Suprapubic skin (tissue), 4 donors: ENCODE measurements around the gene EDC4. TPM values are rescaled to one million over a fixed set of nuclear protein-coding genes. Genes with fewer than 3 reads are reported as not detected.
"Not testable (repeated sequence)": the region's sequence is repeated elsewhere in the genome, so short reads cannot be mapped to it uniquely, and the experiment has no call there.

ENCODE experiments used
- DNase-seq, 2 donors: peaks; one replicate each; pipeline ENCODE4 v3.0.0-alpha.2; 2019; ENCODE audit warnings: low spot score in 2 of 2
- H3K27ac ChIP-seq: fragments of 200-600 bp; sonication (generic); one replicate; pipeline ENCODE4 v1.5.1; 2019
- H3K27me3 ChIP-seq: fragments of 200-600 bp; sonication (generic); one replicate; pipeline ENCODE4 v1.5.1; 2019
- H3K36me3 ChIP-seq: fragments of 200-600 bp; sonication (generic); one replicate; pipeline ENCODE4 v1.5.1; 2019
- H3K4me1 ChIP-seq: fragments of 200-600 bp; sonication (generic); one replicate; pipeline ENCODE4 v1.5.1; 2019
- H3K4me3 ChIP-seq: fragments of 200-600 bp; sonication (generic); one replicate; pipeline ENCODE4 v1.5.1; 2019; ENCODE audit warnings: mild to moderate bottlenecking
- H3K9me3 ChIP-seq: fragments of 200-600 bp; sonication (generic); one replicate; pipeline ENCODE4 v1.5.1; 2019
- CTCF ChIP-seq, 2 donors: fragments of 200-600 bp in 1 of 2; fragments of 450-650 bp in 1 of 2; sonication (generic) in 1 of 2; IDR thresholded peaks; one replicate each; pipeline ENCODE4 v1.5.1; 2016 to 2019; ENCODE audit warnings: antibody characterized with exemption in 2 of 2, mild to moderate bottlenecking in 1 of 2, moderate library complexity in 1 of 2
- EP300 ChIP-seq: sonication (generic); formaldehyde crosslinking; IDR thresholded peaks from one replicate; pipeline ENCODE4 v1.6.1; 2017; ENCODE audit warnings: antibody characterized with exemption
- POLR2A ChIP-seq, 2 donors: fragments of 450-650 bp; IDR thresholded peaks; one replicate each; pipeline ENCODE4 v1.6.1; 2017; ENCODE audit warnings: antibody characterized with exemption in 2 of 2, mild to moderate bottlenecking in 2 of 2, moderate library complexity in 2 of 2
- POLR2AphosphoS5 ChIP-seq, 3 donors: sonication (generic); formaldehyde crosslinking; IDR thresholded peaks; one replicate each; pipeline ENCODE4 v1.6.1; 2017; ENCODE audit warnings: antibody characterized with exemption in 3 of 3
- WGBS: methylation state at CpG from one replicate; pipeline ENCODE4 v1.1.5; 2018; 5-methylcytosine and 5-hydroxymethylcytosine counted together
- total RNA-seq, 4 donors: library from RNA; depleted of rRNA; stranded (reverse); fragments of >200 nt; gene quantifications; one replicate each; pipeline ENCODE4 v1.1.0, GENCODE V29; 2016

EDC4 gene
- total RNA-seq, 4 donors from 2014 or later, result 59.5 to 110 (median 68.0) TPM

- no peaks in the 10 kb centered on the region for H3K9me3 ChIP-seq
- H3K36me3 ChIP-seq, result peaks cover 48% of the 10 kb centered on the region
- 90% methylated on average over 11 of the region's 11 CpGs for WGBS
- no peak for TF ChIP-seq POLR2AphosphoS5 (IDR thresholded peaks at IDR 0.05)
- TF ChIP-seq EP300, result no peak
- no peak for TF ChIP-seq POLR2A (IDR thresholded peaks at IDR 0.05)
- no peak for TF ChIP-seq CTCF (IDR thresholded peaks at IDR 0.05)
- H3K27me3 ChIP-seq, result no peaks in the 10 kb centered on the region
- no peak for DNase-seq
- H3K4me1 ChIP-seq, result peaks cover 9% of the 10 kb centered on the region
- no peak overlapping the region for H3K4me3 ChIP-seq
- no peak overlapping the region for H3K27ac ChIP-seq
Measured at GRCh38 chr16:67907397-67908180, 34.7 kb downstream of the EDC4 start.

GRCh38 chr16:67909056-67909742 is 36.3 kb downstream of the EDC4 start:
- 87% methylated on average over 18 of the region's 36 CpGs for WGBS
- Histone ChIP-seq H3K9me3 (no peaks in the 10 kb centered on the region), H3K36me3 (peaks cover 39% of the 10 kb centered on the region), H3K27ac (no peak overlapping the region), H3K4me1 (peaks cover 9% of the 10 kb centered on the region), H3K4me3 (no peak overlapping the region), H3K27me3 (no peaks in the 10 kb centered on the region)
- DNase-seq, result no peak
- TF ChIP-seq POLR2A (IDR thresholded peaks at IDR 0.05) (no peak), POLR2AphosphoS5 (IDR thresholded peaks at IDR 0.05) (no peak), CTCF (IDR thresholded peaks at IDR 0.05) (no peak)

- no peaks in the 10 kb centered on the region for H3K27me3 ChIP-seq
- 28% methylated on average over 2 of the region's 2 CpGs for WGBS
- H3K9me3 ChIP-seq, result no peaks in the 10 kb centered on the region
- no peak overlapping the region for H3K27ac ChIP-seq
- no peak for DNase-seq
- H3K4me3 ChIP-seq, result no peak overlapping the region
- H3K4me1 ChIP-seq, result peaks cover 15% of the 10 kb centered on the region
- peaks cover 39% of the 10 kb centered on the region for H3K36me3 ChIP-seq
- TF ChIP-seq POLR2AphosphoS5 (IDR thresholded peaks at IDR 0.05), result no peak
- no peak for TF ChIP-seq EP300
- no peak for TF ChIP-seq POLR2A (IDR thresholded peaks at IDR 0.05)
- TF ChIP-seq CTCF (IDR thresholded peaks at IDR 0.05), result no peak
Measured at GRCh38 chr16:67910158-67910557, 37.3 kb downstream of the EDC4 start.

GRCh38 chr16:67914758-67915495 is 42.1 kb downstream of the EDC4 start:
- 56% methylated on average over 7 of the region's 7 CpGs for WGBS
- Histone ChIP-seq H3K4me1 (peaks cover 55% of the 10 kb centered on the region), H3K27ac (no peak overlapping the region), H3K27me3 (no peaks in the 10 kb centered on the region), H3K36me3 (peaks cover 17% of the 10 kb centered on the region), H3K9me3 (no peaks in the 10 kb centered on the region), H3K4me3 (no peak overlapping the region)
- DNase-seq, result no peak
- TF ChIP-seq POLR2A (IDR thresholded peaks at IDR 0.05), result no peak
- TF ChIP-seq CTCF (IDR thresholded peaks at IDR 0.05), result no peak
- no peak for TF ChIP-seq POLR2AphosphoS5 (IDR thresholded peaks at IDR 0.05)
- no peak for TF ChIP-seq EP300

GRCh38 chr16:67915496-67915769 is 42.6 kb downstream of the EDC4 start:
- H3K9me3 ChIP-seq, H3K27me3 ChIP-seq, H3K27ac ChIP-seq, H3K4me3 ChIP-seq, DNase-seq: not testable (repeated sequence)
- Histone ChIP-seq H3K4me1 (peaks cover 55% of the 10 kb centered on the region), H3K36me3 (peaks cover 12% of the 10 kb centered on the region)
- 69% methylated on average over 2 of the region's 2 CpGs for WGBS
